Stimulated activated naive CD8-positive, alpha-beta T cell treated with anti-CD3 and anti-CD28 coated beads, Interleukin-15, Interleukin-2, amounts not matched to agents 100 U/mL and 50 U/mL, for 24 hours (primary cell): ENCODE results near the gene OLFML2B.
A peak's percentile ranks its signal among the peaks of the same experiment; 100 is the strongest.

Source experiments
- ATAC-seq: fragments of 150-1000 bp; cut with Tn5 transposase; one replicate; pipeline ENCODE4 v1.10.0; 2021
- DNase-seq: peaks from one replicate; pipeline ENCODE4 v3.0.0; 2021

Gene OLFML2B

DNA sequence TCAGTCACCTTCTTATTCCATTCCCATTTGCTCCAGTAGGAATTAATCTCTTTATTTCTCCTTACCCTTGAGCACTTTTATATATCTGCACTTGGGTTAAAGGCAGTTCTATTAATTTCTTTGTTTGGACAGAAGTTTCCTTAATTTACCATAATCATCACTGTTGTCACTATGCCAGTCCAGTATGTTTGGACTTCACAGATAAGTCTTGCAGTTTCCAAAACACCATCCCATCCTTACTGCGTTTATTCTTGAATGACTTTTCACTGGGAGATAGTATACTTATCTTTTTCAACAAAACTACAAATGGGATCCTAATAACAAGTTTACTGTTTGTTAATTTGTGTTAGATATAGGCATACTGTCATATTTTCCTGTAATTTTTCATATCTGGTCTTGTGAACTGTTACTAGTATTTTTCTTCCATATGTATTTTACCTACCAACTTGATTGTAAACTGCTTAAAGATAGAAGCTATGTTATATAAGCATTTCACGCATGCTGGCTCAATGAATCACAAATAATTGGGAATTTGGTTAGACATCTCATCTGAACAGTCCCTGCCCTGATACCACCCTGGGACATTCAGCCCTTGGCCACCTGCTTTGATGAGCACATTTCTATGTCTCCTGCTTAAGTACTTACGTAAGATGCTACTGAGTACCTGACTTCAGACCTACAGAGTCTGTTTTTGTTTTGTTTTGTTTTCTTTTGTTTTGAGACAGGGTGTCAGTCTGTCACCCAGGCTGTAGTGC lies 78.2 kb downstream of the OLFML2B start:
- ATAC-seq, result no peak
- DNase-seq, result no peak

- DNase-seq (no peak), ATAC-seq (no peak)
Measured at GRCh38 chr1:161944381-161944780, 79.3 kb downstream of the OLFML2B start.

DNA sequence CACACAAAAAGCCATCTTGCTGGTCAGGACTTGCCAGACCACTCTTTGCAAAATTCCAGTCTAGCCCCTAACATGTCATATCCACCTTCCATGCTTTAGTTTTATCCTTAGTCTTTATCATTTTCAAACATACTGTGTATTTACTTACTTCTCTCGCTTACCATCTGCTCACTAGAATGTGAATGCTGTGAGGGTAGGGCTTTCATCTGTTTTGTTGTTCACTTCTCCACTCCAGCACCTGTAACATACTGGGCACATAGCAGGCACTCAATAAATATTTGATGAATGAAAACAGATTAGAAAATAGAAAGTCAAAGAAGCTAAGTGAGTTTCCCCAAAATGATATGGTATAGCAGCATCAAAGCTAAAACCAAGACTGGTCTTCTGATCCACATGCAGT lies 79.9 kb downstream of the OLFML2B start:
- ATAC-seq (no peak), DNase-seq (no peak)

DNA sequence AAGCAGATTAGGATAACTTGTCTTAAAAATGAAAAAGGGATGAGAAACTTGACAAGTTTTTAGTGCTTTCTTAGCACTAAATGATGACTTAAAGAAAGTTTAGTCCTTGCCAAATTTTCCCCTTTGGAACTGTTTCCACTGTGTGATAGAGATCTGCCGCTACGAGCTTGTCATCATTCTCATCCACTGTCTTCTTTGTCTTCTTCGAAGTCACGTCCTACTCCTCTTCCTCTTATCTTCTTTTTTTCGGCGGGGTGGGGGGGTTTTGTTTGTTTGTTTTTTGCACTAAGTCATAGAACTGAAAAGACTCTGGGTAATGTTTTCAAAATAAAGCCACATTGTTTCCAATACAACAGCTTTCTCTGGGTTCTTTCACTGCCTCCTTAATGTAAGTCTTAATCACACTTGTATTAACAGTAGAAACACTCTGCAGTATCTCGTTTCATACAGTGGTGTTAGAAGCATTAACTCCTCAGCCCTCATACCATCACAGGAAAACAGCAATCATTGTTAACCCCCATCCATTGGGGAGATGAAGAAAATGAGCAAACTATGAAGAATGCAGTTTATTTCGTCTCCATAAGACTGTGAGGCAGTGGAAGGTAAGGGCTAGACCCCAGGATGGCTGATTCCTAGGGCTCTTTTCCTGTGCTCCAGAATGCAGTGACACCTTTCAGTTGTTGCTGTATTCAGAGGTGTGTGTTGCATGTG lies 81.8 kb downstream of the OLFML2B start:
- DNase-seq, result no peak
- ATAC-seq, result no peak

DNA sequence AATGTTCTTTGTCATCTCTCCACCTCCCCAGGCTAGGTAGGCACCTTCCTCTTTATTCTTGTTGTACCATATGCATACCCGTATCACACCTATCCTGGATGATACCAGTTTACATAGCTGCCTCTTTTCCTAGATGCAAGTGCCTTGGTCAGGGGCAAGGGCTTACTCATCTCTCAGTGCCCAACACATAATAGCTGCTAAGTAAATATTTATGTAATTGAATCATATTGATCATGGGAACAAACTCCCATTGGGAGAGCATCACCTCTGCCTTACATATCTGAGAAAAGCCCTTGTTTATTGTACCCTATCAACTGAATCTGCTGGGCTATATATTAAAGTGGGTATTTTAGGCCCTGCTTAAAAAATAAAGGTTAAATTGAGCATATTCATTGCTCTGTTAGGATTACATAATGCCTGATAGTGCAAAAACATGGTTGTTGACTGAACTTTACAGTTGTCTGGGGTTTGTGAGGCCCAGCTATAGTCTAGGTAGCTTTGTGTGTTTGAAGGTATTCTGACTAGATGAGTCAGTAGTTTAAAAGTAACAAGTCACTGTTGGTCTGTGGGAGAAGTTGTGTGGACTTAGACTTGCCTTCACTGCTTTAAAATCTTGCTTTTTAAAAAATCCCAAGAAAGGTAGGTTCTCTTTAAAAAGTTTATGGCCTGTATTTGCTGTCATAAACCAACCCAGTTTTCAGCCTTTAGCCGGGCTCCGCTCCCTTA lies 82.6 kb downstream of the OLFML2B start:
- no peak for ATAC-seq
- DNase-seq, result no peak

GRCh38 chr1:161936786-161937185 lies 86.9 kb downstream of the OLFML2B start:
- ATAC-seq (no peak), DNase-seq (no peak)

DNA sequence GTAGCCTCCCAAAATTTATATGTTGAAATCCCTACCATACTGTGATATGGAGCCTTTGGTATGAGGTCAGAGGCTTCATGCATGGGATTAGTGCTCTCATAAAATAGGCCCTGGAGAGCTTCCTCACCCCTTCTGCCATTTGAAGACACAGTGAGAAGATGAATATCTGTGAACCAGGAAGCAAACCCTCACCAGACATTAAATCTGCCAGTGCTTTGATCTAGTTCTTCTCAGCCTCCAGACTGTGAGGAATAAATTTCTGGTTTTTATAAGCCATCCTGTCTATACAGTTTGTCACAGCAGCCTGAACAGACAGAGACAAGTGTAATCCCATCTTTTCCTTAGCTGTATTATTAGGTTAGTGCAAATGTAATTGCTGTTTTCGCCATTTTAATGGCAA lies 88.4 kb downstream of the OLFML2B start:
- ATAC-seq (no peak), DNase-seq (no peak)

GRCh38 chr1:161933592-161934588 lies 89.8 kb downstream of the OLFML2B start:
- ATAC-seq (peak; percentile 61), DNase-seq (no peak)
